Chondrocyte (in vitro differentiated cells): ENCODE results near the gene TRIM77. TPM values are rescaled to one million over a fixed set of nuclear protein-coding genes. Genes with fewer than 3 reads are reported as not detected.
"Not testable (repeated sequence)": the region's sequence is repeated elsewhere in the genome, so short reads cannot be mapped to it uniquely, and the experiment has no call there.

Source experiments
- DNase-seq: peaks from one replicate; pipeline ENCODE4 v3.0.0; 2021; ENCODE audit warnings: mixed read lengths, low spot score
- H3K27ac Mint-ChIP-seq: one replicate; pipeline ENCODE4 v1.8.0; 2021; ENCODE audit warnings: mild to moderate bottlenecking, moderate library complexity, mixed read lengths; ENCODE audit not compliant: unreplicated experiment
- H3K27me3 Mint-ChIP-seq: 2 replicates; pipeline ENCODE4 v1.8.0; 2021; ENCODE audit warnings: low read depth, mixed read lengths
- H3K36me3 Mint-ChIP-seq: 2 replicates; pipeline ENCODE4 v1.8.0; 2021; ENCODE audit warnings: low read depth, mixed read lengths
- H3K4me1 Mint-ChIP-seq: 2 replicates; pipeline ENCODE4 v1.8.0; 2021; ENCODE audit warnings: low read depth, mild to moderate bottlenecking, mixed read lengths
- H3K4me3 Mint-ChIP-seq: one replicate; pipeline ENCODE4 v1.8.0; 2021; ENCODE audit warnings: mild to moderate bottlenecking, moderate library complexity, mixed read lengths; ENCODE audit not compliant: unreplicated experiment
- H3K9me3 Mint-ChIP-seq: 2 replicates; pipeline ENCODE4 v1.8.0; 2021; ENCODE audit warnings: low read depth, mixed read lengths
- CTCF ChIP-seq: fragments of 200-600 bp; sonication (generic); IDR thresholded peaks from 2 replicates; pipeline ENCODE4 v1.5.0; 2021; ENCODE audit warnings: antibody characterized with exemption, mild to moderate bottlenecking, moderate library complexity
- long read RNA-seq: library from polyadenylated mRNA; stranded (forward); transcript quantifications from one replicate; pipeline ENCODE4 v2.0.0, GENCODE V29; 2021
- total RNA-seq: library from RNA; stranded (reverse); gene quantifications from 3 replicates; pipeline ENCODE4 v1.2.1, GENCODE V29; 2021

The TRIM77 gene
- total RNA-seq = not detected in 3 replicates
- long read RNA-seq = 0 reads

GRCh38 chr11:89709999-89710398 lies at the start of gene TRIM77:
Gene TRIM77 (plus strand): TSS chr11:89710299. CDS start chr11:89710299, 0 bp downstream.
- H3K4me3 Mint-ChIP-seq, DNase-seq, H3K36me3 Mint-ChIP-seq, H3K9me3 Mint-ChIP-seq, H3K27ac Mint-ChIP-seq, H3K4me1 Mint-ChIP-seq: not testable (repeated sequence)
- H3K27me3 Mint-ChIP-seq = peaks cover 20% of the 10 kb centered on the region

GRCh38 chr11:89667001-89667400 lies 43.1 kb upstream of the TRIM77 start:
- DNase-seq = no peak
- Mint-ChIP-seq H3K36me3 (no peaks in the 10 kb centered on the region), H3K27me3 (peaks cover 19% of the 10 kb centered on the region), H3K4me3 (no peak overlapping the region), H3K9me3 (no peaks in the 10 kb centered on the region), H3K4me1 (no peaks in the 10 kb centered on the region), H3K27ac (no peak overlapping the region)
- TF ChIP-seq CTCF = no peak

GRCh38 chr11:89668158-89668557 lies 41.9 kb upstream of the TRIM77 start:
- peaks cover 22% of the 10 kb centered on the region for H3K27me3 Mint-ChIP-seq
- not testable (repeated sequence) for H3K9me3 Mint-ChIP-seq, H3K27ac Mint-ChIP-seq, H3K36me3 Mint-ChIP-seq, DNase-seq, H3K4me1 Mint-ChIP-seq, H3K4me3 Mint-ChIP-seq

- not testable (repeated sequence) for H3K4me3 Mint-ChIP-seq, H3K4me1 Mint-ChIP-seq, DNase-seq, H3K9me3 Mint-ChIP-seq, H3K27ac Mint-ChIP-seq, H3K36me3 Mint-ChIP-seq
- H3K27me3 Mint-ChIP-seq = peaks cover 25% of the 10 kb centered on the region
Measured at GRCh38 chr11:89669586-89669985, 40.5 kb upstream of the TRIM77 start.

- peaks cover 24% of the 10 kb centered on the region for H3K27me3 Mint-ChIP-seq
- not testable (repeated sequence) for H3K9me3 Mint-ChIP-seq, H3K4me3 Mint-ChIP-seq, H3K36me3 Mint-ChIP-seq, DNase-seq, H3K27ac Mint-ChIP-seq, H3K4me1 Mint-ChIP-seq
Measured at GRCh38 chr11:89669993-89670669, 40.0 kb upstream of the TRIM77 start.

GRCh38 chr11:89672547-89672946 lies 37.6 kb upstream of the TRIM77 start:
- not testable (repeated sequence) for H3K27ac Mint-ChIP-seq
- H3K27me3 Mint-ChIP-seq = peaks cover 22% of the 10 kb centered on the region

GRCh38 chr11:89673380-89673779 lies 36.7 kb upstream of the TRIM77 start:
- DNase-seq, H3K4me1 Mint-ChIP-seq, H3K4me3 Mint-ChIP-seq, H3K27ac Mint-ChIP-seq, H3K9me3 Mint-ChIP-seq, H3K36me3 Mint-ChIP-seq: not testable (repeated sequence)
- H3K27me3 Mint-ChIP-seq = peaks cover 19% of the 10 kb centered on the region

More at GRCh38 chr11:89672547-89672946, 37.6 kb upstream of the TRIM77 start:
- H3K36me3 Mint-ChIP-seq, H3K4me1 Mint-ChIP-seq, H3K4me3 Mint-ChIP-seq, DNase-seq, H3K9me3 Mint-ChIP-seq: not testable (repeated sequence)

GRCh38 chr11:89675383-89675782 lies 34.7 kb upstream of the TRIM77 start:
- TF ChIP-seq CTCF = peak; percentile 63
- not testable (repeated sequence) for H3K9me3 Mint-ChIP-seq, DNase-seq, H3K27ac Mint-ChIP-seq, H3K4me1 Mint-ChIP-seq, H3K4me3 Mint-ChIP-seq, H3K36me3 Mint-ChIP-seq
- H3K27me3 Mint-ChIP-seq = peaks cover 21% of the 10 kb centered on the region

- H3K4me3 Mint-ChIP-seq, H3K27ac Mint-ChIP-seq, H3K36me3 Mint-ChIP-seq, H3K9me3 Mint-ChIP-seq, DNase-seq, H3K4me1 Mint-ChIP-seq: not testable (repeated sequence)
- H3K27me3 Mint-ChIP-seq = peaks cover 21% of the 10 kb centered on the region
Measured at GRCh38 chr11:89675948-89676347, 34.2 kb upstream of the TRIM77 start.

GRCh38 chr11:89707080-89707479 lies 3.0 kb upstream of the TRIM77 start:
- H3K27ac Mint-ChIP-seq, H3K9me3 Mint-ChIP-seq, H3K36me3 Mint-ChIP-seq, H3K4me1 Mint-ChIP-seq, H3K4me3 Mint-ChIP-seq, H3K27me3 Mint-ChIP-seq, DNase-seq: not testable (repeated sequence)

- H3K9me3 Mint-ChIP-seq, H3K36me3 Mint-ChIP-seq, H3K4me3 Mint-ChIP-seq, H3K4me1 Mint-ChIP-seq, H3K27ac Mint-ChIP-seq, DNase-seq: not testable (repeated sequence)
- H3K27me3 Mint-ChIP-seq = peaks cover 19% of the 10 kb centered on the region
Measured at GRCh38 chr11:89724866-89725498, 14.9 kb downstream of the TRIM77 start.
